LNCAP (cell line): ENCODE results near the gene TPO.

Experiments used
- TF ChIP-seq, protein P1 (sequence below): fragments of 450-650 bp; IDR thresholded peaks from 2 replicates; pipeline ENCODE4 v1.5.1; 2017; ENCODE audit warnings: mild to moderate bottlenecking

Gene TPO

DNA sequence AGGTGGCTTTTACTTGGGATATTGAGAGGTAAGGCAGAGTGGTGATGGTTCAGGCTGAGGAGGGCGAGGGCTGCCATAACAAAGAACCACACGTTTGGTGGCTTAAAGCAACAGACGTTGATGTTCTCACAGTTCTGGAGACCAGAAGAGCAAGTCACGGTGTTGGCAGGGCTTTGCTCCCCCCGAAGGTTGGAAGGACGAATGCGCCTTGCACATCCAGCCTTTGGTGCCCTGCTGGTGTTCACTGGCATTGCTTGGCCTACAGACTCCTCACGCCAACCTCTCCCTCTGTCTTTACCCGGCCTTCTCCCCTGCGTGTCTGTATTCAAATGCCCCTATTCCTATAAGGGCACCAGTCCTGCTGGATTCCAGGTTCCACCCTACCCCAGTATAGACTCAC is 125.4 kb downstream of the TPO start:
- TF ChIP-seq, protein P1, sequence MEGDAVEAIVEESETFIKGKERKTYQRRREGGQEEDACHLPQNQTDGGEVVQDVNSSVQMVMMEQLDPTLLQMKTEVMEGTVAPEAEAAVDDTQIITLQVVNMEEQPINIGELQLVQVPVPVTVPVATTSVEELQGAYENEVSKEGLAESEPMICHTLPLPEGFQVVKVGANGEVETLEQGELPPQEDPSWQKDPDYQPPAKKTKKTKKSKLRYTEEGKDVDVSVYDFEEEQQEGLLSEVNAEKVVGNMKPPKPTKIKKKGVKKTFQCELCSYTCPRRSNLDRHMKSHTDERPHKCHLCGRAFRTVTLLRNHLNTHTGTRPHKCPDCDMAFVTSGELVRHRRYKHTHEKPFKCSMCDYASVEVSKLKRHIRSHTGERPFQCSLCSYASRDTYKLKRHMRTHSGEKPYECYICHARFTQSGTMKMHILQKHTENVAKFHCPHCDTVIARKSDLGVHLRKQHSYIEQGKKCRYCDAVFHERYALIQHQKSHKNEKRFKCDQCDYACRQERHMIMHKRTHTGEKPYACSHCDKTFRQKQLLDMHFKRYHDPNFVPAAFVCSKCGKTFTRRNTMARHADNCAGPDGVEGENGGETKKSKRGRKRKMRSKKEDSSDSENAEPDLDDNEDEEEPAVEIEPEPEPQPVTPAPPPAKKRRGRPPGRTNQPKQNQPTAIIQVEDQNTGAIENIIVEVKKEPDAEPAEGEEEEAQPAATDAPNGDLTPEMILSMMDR = peak; percentile 38

DNA sequence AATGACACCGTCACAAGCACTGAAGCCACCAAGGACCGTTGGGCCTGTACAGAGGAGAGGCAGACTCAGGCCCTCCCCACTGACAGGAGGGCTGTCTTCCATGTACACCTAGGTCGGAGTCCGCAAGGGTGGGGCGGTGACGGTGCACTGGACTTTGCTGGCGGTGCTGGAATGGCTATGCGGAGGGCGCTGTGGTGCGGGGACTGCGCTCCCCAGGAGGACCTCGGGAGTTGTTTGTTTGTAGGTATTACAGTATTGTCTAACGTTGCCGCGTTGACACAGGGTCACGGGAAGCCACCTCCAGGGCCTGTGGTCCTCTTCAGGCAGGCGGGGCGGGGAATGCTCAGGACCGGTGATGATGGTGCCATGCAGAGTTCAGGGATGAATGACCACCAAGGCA is 126.2 kb downstream of the TPO start:
- TF ChIP-seq, protein P1 = no peak

DNA sequence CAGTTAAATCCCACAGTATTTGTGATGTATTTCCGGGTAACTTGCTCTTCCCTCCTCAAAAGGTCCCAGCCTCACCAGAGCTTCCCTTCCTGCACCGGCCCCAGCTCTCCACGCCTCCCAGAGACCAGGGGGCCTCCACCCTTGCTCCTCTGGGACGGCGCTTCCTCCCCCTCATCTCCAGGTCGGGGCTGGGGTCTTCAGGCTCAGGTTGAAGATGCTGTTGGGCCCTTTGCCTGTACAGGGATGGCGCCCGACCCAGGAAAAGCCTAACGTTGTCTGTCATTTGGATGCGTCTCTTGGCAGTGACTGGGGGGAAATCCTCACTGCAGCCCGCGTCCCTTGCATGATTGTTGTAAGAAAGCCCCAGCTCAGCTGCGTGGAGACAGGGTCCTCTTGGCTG is 126.7 kb downstream of the TPO start:
- TF ChIP-seq, protein P1 = no peak

DNA sequence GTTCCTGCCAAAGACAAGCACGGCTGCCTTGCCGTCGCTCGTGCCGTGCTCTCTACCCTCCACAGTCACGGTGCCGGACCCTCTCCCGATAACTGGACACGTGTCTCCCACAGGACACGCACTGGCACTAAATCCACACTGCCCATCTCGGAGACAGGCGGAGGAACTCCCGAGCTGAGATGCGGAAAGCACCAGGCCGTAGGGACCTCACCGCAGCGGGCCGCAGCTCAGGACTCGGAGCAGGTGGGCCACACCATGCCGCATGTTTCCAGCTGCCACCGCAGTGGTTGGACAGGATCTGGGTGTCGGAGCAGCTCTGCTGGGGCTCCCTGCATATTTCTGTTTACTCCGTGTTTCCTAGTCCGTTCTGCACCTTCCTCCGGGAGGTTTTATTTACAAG is 127.2 kb downstream of the TPO start:
- TF ChIP-seq, protein P1 = no peak

DNA sequence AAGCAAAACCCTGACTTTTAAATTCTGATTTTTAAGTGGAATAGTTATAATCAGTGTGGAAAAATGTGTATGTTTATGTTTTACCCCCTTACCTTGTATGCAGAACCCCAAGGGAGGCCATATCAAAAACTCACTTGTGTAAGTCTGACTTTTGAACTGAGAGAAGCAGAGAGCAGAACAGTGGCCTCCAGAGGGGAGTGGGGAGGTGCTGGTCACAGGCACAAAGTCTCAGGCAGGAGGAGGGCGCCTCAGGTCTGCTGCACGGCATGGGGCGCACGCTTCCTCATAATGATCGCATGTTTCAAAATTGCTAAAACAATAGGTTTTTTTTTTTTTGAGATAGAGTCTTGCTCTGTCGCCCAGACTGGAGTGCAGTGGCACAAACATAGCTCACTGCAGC is 127.8 kb downstream of the TPO start:
- TF ChIP-seq, protein P1 = no peak

DNA sequence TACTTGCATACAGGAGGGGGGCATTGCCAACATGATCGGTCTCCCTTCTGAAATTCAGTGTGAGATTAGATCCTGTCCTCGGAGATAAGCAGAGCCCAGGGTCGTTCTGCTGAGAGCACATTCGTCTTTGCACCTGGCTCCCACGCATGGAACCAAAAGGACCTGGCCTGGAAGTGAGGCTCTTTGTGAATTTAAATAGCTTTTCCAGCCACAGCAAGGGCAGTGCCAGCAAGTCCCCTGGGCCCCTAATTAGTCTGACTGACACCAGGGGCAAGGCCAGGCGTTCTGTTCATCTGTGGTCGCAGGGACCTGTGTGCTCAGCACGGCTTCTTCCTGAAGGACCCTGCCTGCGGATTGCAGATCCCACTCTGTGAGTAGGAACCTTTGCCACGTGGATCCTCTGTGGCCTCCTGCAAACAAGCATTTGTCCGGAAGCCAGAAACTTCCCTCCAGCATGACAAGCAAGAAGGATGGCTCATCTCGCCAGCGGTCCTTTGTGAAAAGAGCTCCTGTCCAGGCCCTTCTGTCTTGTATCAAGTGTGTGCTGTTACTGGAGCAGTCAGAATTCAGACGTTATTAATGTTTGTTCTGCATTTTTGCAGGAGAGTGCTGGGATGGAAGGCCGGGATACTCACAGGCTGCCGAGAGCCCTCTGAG is 128.7 kb downstream of the TPO start:
- TF ChIP-seq, protein P1 = no peak

DNA sequence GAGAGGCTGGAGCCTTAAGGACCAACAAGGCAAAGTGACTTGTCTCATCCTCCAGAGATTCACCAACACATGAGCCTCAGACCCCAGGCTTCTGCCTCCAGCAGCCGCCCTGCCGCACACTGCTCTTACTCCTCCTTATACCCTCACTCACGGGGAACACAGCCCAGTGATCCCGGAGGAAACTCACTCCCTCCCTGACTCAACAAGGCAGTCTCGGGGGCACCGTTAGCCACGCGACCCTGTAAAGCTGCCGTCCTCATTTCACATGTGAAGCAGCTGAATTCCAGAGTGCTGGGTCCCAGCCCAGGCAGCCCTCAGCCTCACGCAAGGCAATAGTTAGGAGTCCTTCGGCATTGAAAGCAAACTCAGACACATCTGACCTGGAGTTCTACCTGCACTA is 129.7 kb downstream of the TPO start:
- TF ChIP-seq, protein P1 = no peak
